A673 (cell line): ENCODE data around the gene PLPP7. TPM values are rescaled to one million over a fixed set of nuclear protein-coding genes. Genes with fewer than 3 reads are reported as not detected.

ENCODE experiments used
- BruUV-seq: library from RNA; stranded (reverse); fragments of 400-500 nt; replicated peaks from 2 replicates; lab custom pipeline; 2021; lab: Mats Ljungman, UMichigan
- CTCF ChIA-PET: fragments of 300-600 bp; sonication (Branson Sonifier 250); formaldehyde crosslinking; loops from one replicate; lab custom pipeline; 2022; ENCODE audit warnings: antibody characterized with exemption; lab: Charles Lee
- POLR2A ChIA-PET: fragments of 300-600 bp; sonication (Branson Sonifier 250); formaldehyde crosslinking; loops from one replicate; lab custom pipeline; 2022; ENCODE audit warnings: antibody characterized with exemption; ENCODE audit not compliant: low non-redundant PET; lab: Charles Lee
- DNase-seq: peaks from one replicate; pipeline ENCODE4 v3.0.0-alpha.2; 2015; ENCODE audit warnings: low spot score
- H3K27ac ChIP-seq: fragments of 200-600 bp; sonication (generic); 2 replicates; pipeline ENCODE4 v1.5.1; 2016; ENCODE audit warnings: mixed run types, low read depth, mild to moderate bottlenecking, mixed read lengths, antibody characterized with exemption, low read length; ENCODE audit not compliant: poor library complexity, severe bottlenecking
- H3K27me3 ChIP-seq: fragments of 200-600 bp; sonication (generic); replicated peaks from 2 replicates; pipeline ENCODE4 v1.6.1; 2017; ENCODE audit warnings: mixed run types, low read depth, mild to moderate bottlenecking, mixed read lengths, antibody characterized with exemption, low read length; ENCODE audit not compliant: insufficient read depth, poor library complexity
- H3K36me3 ChIP-seq: fragments of 200-600 bp; sonication (generic); 2 replicates; pipeline ENCODE4 v1.6.1; 2016; ENCODE audit warnings: mixed run types, mild to moderate bottlenecking, mixed read lengths, antibody characterized with exemption, low read length; ENCODE audit not compliant: insufficient read depth, poor library complexity, severe bottlenecking
- H3K4me1 ChIP-seq: fragments of 200-600 bp; sonication (generic); 2 replicates; pipeline ENCODE4 v1.6.1; 2017; ENCODE audit warnings: mixed run types, mild to moderate bottlenecking, mixed read lengths, antibody characterized with exemption, low read length; ENCODE audit not compliant: insufficient read depth, poor library complexity, severe bottlenecking
- H3K4me3 ChIP-seq: fragments of 200-600 bp; sonication (generic); 2 replicates; pipeline ENCODE4 v1.5.1; 2016; ENCODE audit warnings: low read depth, mixed run types, mild to moderate bottlenecking, mixed read lengths, low read length; ENCODE audit not compliant: poor library complexity, severe bottlenecking
- H3K9me3 ChIP-seq: fragments of 200-600 bp; sonication (generic); 2 replicates; pipeline ENCODE4 v1.6.1; 2016; ENCODE audit warnings: mixed run types, low read depth, mild to moderate bottlenecking, mixed read lengths, antibody characterized with exemption, low read length; ENCODE audit not compliant: poor library complexity, severe bottlenecking
- EZH2 ChIP-seq: fragments of 200-600 bp; sonication (generic); IDR thresholded peaks from 2 replicates; pipeline ENCODE4 v1.6.1; 2017; ENCODE audit warnings: borderline replicate concordance, low read depth, mild to moderate bottlenecking, mixed read lengths, antibody characterized with exemption, low read length; ENCODE audit not compliant: poor library complexity, severe bottlenecking
- intact Hi-C: fragments of 100-400 bp; cut with micrococcal nuclease; formaldehyde crosslinking; loops from one replicate; pipeline ENCODE4 v1.10.0; 2022; ENCODE audit not compliant: unreplicated experiment
- total RNA-seq: library from RNA; stranded (reverse); gene quantifications from 2 replicates; pipeline ENCODE4 v1.2.3, GENCODE V29; 2021
- TF ChIP-seq, protein P1 (sequence below): fragments of 300-800, 200-600 bp; sonication (generic); conservative IDR thresholded peaks from 2 replicates; pipeline ENCODE4 v1.5.1; 2017; ENCODE audit warnings: low read depth, mild to moderate bottlenecking, antibody characterized with exemption, low read length, moderate library complexity, mixed read lengths

Gene PLPP7
- total RNA-seq, 1 experiment from 2014 or later: not detected

DNA sequence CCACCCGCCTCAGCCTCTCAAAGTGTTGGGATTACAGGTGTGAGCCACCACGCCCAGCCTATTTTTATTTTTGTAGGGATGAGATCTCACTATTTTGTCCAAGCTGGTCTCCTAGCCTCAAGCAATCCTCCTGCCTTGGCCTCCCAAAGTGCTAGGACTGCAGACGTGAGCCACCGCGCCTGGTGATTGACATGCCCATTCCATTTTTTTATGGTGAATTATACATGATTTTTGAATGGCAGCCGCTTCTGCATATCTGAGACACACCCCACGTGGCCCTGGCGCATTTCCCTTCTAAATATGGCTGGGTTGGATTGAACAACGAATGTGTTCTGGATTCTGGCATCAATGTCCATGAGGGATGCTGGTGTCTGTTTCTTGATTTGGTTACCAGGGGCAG is 22.7 kb downstream of the PLPP7 start:
- H3K27ac ChIP-seq: no peak overlapping the region
- POLR2A ChIA-PET: no interaction called here
- no peak for TF ChIP-seq EZH2
- TF ChIP-seq, protein P1, sequence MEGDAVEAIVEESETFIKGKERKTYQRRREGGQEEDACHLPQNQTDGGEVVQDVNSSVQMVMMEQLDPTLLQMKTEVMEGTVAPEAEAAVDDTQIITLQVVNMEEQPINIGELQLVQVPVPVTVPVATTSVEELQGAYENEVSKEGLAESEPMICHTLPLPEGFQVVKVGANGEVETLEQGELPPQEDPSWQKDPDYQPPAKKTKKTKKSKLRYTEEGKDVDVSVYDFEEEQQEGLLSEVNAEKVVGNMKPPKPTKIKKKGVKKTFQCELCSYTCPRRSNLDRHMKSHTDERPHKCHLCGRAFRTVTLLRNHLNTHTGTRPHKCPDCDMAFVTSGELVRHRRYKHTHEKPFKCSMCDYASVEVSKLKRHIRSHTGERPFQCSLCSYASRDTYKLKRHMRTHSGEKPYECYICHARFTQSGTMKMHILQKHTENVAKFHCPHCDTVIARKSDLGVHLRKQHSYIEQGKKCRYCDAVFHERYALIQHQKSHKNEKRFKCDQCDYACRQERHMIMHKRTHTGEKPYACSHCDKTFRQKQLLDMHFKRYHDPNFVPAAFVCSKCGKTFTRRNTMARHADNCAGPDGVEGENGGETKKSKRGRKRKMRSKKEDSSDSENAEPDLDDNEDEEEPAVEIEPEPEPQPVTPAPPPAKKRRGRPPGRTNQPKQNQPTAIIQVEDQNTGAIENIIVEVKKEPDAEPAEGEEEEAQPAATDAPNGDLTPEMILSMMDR: no peak
- H3K4me1 ChIP-seq: no peaks in the 10 kb centered on the region
- no peaks in the 10 kb centered on the region for H3K9me3 ChIP-seq
- CTCF ChIA-PET: no interaction called here
- no peaks in the 10 kb centered on the region for H3K36me3 ChIP-seq
- intact Hi-C loops: no loop called here
- DNase-seq: no peak
- no peak overlapping the region for H3K4me3 ChIP-seq
- no TSS peak for BruUV-seq
- H3K27me3 ChIP-seq: no peaks in the 10 kb centered on the region

DNA sequence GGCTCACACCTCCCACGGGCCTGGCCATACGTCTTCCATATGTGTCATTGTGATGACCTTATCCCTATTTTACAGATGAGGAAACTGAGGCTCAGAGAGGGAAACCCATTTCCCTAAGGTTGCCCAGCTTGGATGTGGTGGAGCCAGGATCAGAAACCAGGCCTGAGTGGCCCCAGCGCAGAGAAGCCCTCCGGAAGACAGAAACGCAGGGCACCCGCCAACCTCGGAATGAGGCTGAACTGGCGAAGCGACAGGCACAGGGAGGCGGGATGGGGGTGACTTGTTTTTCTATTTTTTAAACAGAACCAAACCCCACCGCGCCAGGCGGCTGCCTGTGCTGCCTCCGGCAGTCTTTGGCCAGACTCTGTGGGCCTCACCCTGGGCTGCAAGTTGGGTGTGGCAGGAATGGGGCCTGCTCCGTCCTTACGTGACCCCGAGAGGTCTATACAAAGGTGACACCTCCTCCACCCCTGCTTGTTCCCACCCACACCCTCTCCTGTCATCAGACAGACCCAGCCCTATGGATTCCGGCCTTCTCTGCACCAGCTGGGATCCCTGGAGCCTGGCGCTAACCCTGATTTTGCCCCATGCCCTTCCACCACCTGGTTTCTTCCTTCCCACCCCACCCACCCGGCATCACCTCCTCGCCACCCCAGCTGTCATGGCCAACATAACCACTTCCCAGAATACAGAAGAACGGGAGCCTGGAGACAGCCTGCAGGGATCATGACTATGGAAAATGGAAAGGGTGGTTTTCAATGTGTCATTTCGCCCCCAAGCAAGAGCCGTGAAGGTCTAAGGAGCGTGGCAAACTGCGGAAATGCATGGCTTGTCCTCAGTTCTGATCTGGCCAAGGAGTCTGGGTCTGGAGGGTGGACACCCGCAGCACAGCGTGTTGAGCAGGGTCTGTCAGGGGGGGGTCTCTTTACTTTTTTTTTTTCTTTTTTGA is 23.6 kb downstream of the PLPP7 start:
- intact Hi-C loops: no loop called here
- DNase-seq: no peak
- TF ChIP-seq EZH2: no peak
- TF ChIP-seq, protein P1: no peak
- no peaks in the 10 kb centered on the region for H3K27me3 ChIP-seq
- ChIA-PET POLR2A (no interaction called here), CTCF (no interaction called here)
- H3K36me3 ChIP-seq: no peaks in the 10 kb centered on the region
- no peak overlapping the region for H3K27ac ChIP-seq
- no peaks in the 10 kb centered on the region for H3K9me3 ChIP-seq
- H3K4me1 ChIP-seq: no peaks in the 10 kb centered on the region
- H3K4me3 ChIP-seq: no peak overlapping the region
- no TSS peak for BruUV-seq

DNA sequence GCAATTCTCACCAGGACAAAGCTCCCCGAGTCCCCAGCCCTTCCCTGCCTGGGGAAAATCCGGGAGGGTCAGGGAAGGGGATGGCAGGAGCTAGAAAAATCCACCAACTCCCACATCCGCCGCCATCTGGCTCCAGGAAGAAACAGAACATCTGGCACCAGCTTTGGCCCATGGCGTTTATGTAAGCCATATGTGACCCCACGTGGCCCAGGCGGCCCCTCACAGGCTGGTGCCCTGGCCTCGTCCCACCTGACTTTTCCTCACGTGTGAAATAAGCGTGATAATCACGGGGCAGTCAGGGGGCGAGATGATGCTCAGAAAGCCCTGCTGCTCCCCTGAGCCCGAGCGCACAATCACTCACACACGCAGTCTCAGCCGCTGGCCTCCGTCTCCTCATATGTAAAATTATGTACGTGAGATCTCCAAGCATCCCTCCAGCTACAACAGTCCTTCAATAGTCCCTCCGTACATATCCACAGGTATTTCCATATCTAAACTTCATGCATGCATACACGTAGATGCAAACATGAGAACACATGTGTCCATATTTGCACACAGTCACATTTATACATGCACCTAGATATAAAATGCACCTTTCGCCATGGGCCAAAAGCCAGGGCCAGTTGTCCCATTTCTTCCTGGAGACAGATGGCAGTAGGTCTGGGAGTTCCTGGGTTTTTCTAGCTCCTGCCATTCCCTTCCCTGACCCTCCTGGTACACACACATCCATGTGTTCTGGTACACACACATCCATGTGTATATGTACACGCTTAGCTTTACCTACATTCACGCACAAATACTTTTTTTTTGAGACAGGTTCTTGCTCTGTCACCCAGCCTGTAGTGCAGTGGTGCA is 28.9 kb downstream of the PLPP7 start:
- CTCF ChIA-PET: no interaction called here
- no peak overlapping the region for H3K4me3 ChIP-seq
- H3K9me3 ChIP-seq: no peaks in the 10 kb centered on the region
- intact Hi-C loops: no loop called here
- no peak overlapping the region for H3K27ac ChIP-seq
- POLR2A ChIA-PET: interaction anchor here (0.7 kb wide), 1 partner anchor 63 kb away, joined by 4 read pairs; no protein-coding TSS in a partner anchor
- no peak for DNase-seq
- no peaks in the 10 kb centered on the region for H3K36me3 ChIP-seq
- no peaks in the 10 kb centered on the region for H3K4me1 ChIP-seq
- BruUV-seq: no TSS peak
- TF ChIP-seq EZH2: no peak
- TF ChIP-seq, protein P1: no peak
- H3K27me3 ChIP-seq: no peaks in the 10 kb centered on the region
